IPS-15b (cell line): ENCODE results near the gene EPAS1.

ENCODE experiments used
- H3K27me3 ChIP-seq: one replicate; pipeline ENCODE4 v1.6.1; 2013; ENCODE audit warnings: low read length; ENCODE audit not compliant: control insufficient read depth, insufficient read depth
- H3K36me3 ChIP-seq: one replicate; pipeline ENCODE4 v1.6.1; 2013; ENCODE audit warnings: low read length; ENCODE audit not compliant: control insufficient read depth, insufficient read depth
- H3K4me1 ChIP-seq: one replicate; pipeline ENCODE4 v1.6.1; 2013; ENCODE audit warnings: mild to moderate bottlenecking, low read length; ENCODE audit not compliant: control insufficient read depth, insufficient read depth
- H3K4me3 ChIP-seq: one replicate; pipeline ENCODE4 v1.5.1; 2013; ENCODE audit warnings: low read depth, low read length
- H3K9ac ChIP-seq: one replicate; pipeline ENCODE4 v1.6.1; 2013; ENCODE audit warnings: low read depth, mild to moderate bottlenecking, low read length
- H3K9me3 ChIP-seq: one replicate; pipeline ENCODE4 v1.6.1; 2013; ENCODE audit warnings: mild to moderate bottlenecking, low read length; ENCODE audit not compliant: control insufficient read depth, insufficient read depth

The EPAS1 gene

GRCh38 chr2:46379213-46380037 is 82.2 kb downstream of the EPAS1 start:
- H3K36me3 ChIP-seq: no peaks in the 10 kb centered on the region
- no peak overlapping the region for H3K4me3 ChIP-seq
- no peaks in the 10 kb centered on the region for H3K9me3 ChIP-seq
- no peak overlapping the region for H3K9ac ChIP-seq
- H3K4me1 ChIP-seq: no peaks in the 10 kb centered on the region
- no peaks in the 10 kb centered on the region for H3K27me3 ChIP-seq

GRCh38 chr2:46380038-46380940 is 83.1 kb downstream of the EPAS1 start:
- H3K4me1 ChIP-seq: no peaks in the 10 kb centered on the region
- H3K9ac ChIP-seq: no peak overlapping the region
- no peaks in the 10 kb centered on the region for H3K27me3 ChIP-seq
- no peak overlapping the region for H3K4me3 ChIP-seq
- no peaks in the 10 kb centered on the region for H3K36me3 ChIP-seq
- H3K9me3 ChIP-seq: no peaks in the 10 kb centered on the region

- H3K4me1 ChIP-seq: no peaks in the 10 kb centered on the region
- H3K36me3 ChIP-seq: no peaks in the 10 kb centered on the region
- no peak overlapping the region for H3K9ac ChIP-seq
- H3K27me3 ChIP-seq: no peaks in the 10 kb centered on the region
- no peaks in the 10 kb centered on the region for H3K9me3 ChIP-seq
- no peak overlapping the region for H3K4me3 ChIP-seq
Observed at GRCh38 chr2:46381263-46381849, 84.1 kb downstream of the EPAS1 start.

- Histone ChIP-seq H3K4me3 (no peak overlapping the region), H3K9ac (no peak overlapping the region), H3K36me3 (no peaks in the 10 kb centered on the region), H3K9me3 (no peaks in the 10 kb centered on the region), H3K27me3 (no peaks in the 10 kb centered on the region), H3K4me1 (no peaks in the 10 kb centered on the region)
Observed at GRCh38 chr2:46381871-46382270, 84.7 kb downstream of the EPAS1 start.

GRCh38 chr2:46382331-46383112 is 85.3 kb downstream of the EPAS1 start:
- H3K27me3 ChIP-seq: no peaks in the 10 kb centered on the region
- H3K36me3 ChIP-seq: no peaks in the 10 kb centered on the region

DNA sequence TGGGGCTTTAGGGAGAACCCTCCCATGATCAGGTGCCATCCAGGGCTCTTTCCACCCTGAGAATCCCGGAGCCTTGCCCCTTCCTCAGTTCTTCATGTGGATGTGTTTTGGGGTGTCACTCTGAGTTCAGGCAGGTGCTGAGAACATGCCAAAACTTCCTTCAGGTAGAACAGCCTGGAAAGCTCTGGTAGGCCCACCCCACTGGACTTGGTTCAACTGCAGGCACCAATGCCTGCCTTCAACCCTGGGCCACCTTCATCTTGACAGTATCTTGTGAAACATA is 85.8 kb downstream of the EPAS1 start:
- Histone ChIP-seq H3K36me3 (no peaks in the 10 kb centered on the region), H3K9ac (no peak overlapping the region), H3K4me3 (no peak overlapping the region), H3K4me1 (no peaks in the 10 kb centered on the region), H3K9me3 (no peaks in the 10 kb centered on the region), H3K27me3 (no peaks in the 10 kb centered on the region)

More at GRCh38 chr2:46382331-46383112, 85.3 kb downstream of the EPAS1 start:
- H3K9me3 ChIP-seq: no peaks in the 10 kb centered on the region
- no peak overlapping the region for H3K9ac ChIP-seq
- H3K4me1 ChIP-seq: no peaks in the 10 kb centered on the region
- H3K4me3 ChIP-seq: no peak overlapping the region

DNA sequence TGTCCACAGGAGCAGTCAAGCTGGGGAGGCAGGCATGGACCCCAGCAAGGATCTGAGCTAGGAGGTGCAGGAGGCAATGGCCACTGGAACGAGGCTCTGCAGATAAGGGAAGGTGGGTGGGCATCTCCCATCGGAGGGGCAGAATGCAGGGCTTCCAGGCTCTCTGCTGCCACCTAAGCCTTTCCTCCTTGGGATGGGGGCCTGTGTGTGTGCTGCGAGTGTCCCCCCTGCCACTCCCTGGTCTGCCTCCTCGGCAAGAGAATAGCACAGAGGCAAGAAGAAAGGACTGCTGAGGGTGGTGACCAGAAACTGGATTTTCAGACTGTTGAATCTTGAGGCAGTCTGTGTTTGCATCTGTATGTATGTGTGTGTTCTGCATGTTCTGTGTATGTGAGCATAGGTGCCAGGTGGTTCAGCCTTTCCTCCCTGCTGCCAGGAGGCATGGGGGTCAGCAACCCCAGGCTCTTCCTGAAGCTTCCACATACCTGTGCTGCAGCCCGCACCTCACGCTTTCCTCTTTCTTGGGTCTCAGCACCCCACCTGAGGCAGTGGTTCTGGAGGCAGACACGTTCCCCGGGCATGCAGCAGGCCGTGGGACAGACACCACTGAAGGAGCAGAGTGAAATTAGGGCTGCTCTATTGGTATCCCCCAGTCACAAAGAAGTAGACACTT is 86.7 kb downstream of the EPAS1 start:
- H3K9me3 ChIP-seq: no peaks in the 10 kb centered on the region
- H3K4me1 ChIP-seq: no peaks in the 10 kb centered on the region
- no peak overlapping the region for H3K4me3 ChIP-seq
- no peaks in the 10 kb centered on the region for H3K27me3 ChIP-seq
- H3K9ac ChIP-seq: no peak overlapping the region
- no peaks in the 10 kb centered on the region for H3K36me3 ChIP-seq

DNA sequence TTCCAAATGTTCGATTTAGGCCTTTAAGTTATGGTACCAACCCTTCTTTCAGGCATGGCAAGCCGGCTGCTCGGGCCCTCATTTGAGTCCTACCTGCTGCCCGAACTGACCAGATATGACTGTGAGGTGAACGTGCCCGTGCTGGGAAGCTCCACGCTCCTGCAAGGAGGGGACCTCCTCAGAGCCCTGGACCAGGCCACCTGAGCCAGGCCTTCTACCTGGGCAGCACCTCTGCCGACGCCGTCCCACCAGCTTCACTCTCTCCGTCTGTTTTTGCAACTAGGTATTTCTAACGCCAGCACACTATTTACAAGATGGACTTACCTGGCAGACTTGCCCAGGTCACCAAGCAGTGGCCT is 87.2 kb downstream of the EPAS1 start:
- Histone ChIP-seq H3K4me3 (no peak overlapping the region), H3K36me3 (no peaks in the 10 kb centered on the region), H3K4me1 (no peaks in the 10 kb centered on the region)

GRCh38 chr2:46385786-46386577 is 88.8 kb downstream of the EPAS1 start:
- no peaks in the 10 kb centered on the region for H3K27me3 ChIP-seq
- H3K36me3 ChIP-seq: no peaks in the 10 kb centered on the region
- H3K4me3 ChIP-seq: no peak overlapping the region
- H3K9ac ChIP-seq: no peak overlapping the region
- H3K4me1 ChIP-seq: no peaks in the 10 kb centered on the region
- no peaks in the 10 kb centered on the region for H3K9me3 ChIP-seq

More for the DNA sequence above, 87.2 kb downstream of the EPAS1 start:
- Histone ChIP-seq H3K9me3 (no peaks in the 10 kb centered on the region), H3K27me3 (no peaks in the 10 kb centered on the region), H3K9ac (no peak overlapping the region)

GRCh38 chr2:46386763-46387162 is 89.6 kb downstream of the EPAS1 start:
- H3K9ac ChIP-seq: no peak overlapping the region
- no peaks in the 10 kb centered on the region for H3K9me3 ChIP-seq
- no peaks in the 10 kb centered on the region for H3K27me3 ChIP-seq
- H3K4me3 ChIP-seq: no peak overlapping the region
- no peaks in the 10 kb centered on the region for H3K36me3 ChIP-seq
- H3K4me1 ChIP-seq: no peaks in the 10 kb centered on the region
